H9 (cell line): ENCODE data around the gene LYST. TPM values are rescaled to one million over a fixed set of nuclear protein-coding genes. Genes with fewer than 3 reads are reported as not detected.

Experiments used
- DNase-seq: peaks from one replicate; pipeline ENCODE4 v3.0.0-alpha.2; 2017
- H2AFZ ChIP-seq: one replicate; pipeline ENCODE4 v1.6.1; 2013; ENCODE audit warnings: mild to moderate bottlenecking, low read length, control low read depth, moderate library complexity
- H2AK5ac ChIP-seq: 2 replicates; pipeline ENCODE4 v1.6.1; 2013; ENCODE audit warnings: low read length, control low read depth, mixed read lengths; ENCODE audit not compliant: insufficient read length
- H2BK120ac ChIP-seq: one replicate; pipeline ENCODE4 v1.6.1; 2013; ENCODE audit warnings: low read depth, mild to moderate bottlenecking, low read length, control low read depth, inconsistent platforms; ENCODE audit not compliant: poor library complexity, severe bottlenecking
- H2BK12ac ChIP-seq: 2 replicates; pipeline ENCODE4 v1.6.1; 2013; ENCODE audit warnings: low read length, control low read depth, mixed read lengths, low read depth; ENCODE audit not compliant: insufficient read length
- H2BK15ac ChIP-seq: 2 replicates; pipeline ENCODE4 v1.6.1; 2013; ENCODE audit warnings: low read depth, low read length, control low read depth
- H2BK20ac ChIP-seq: one replicate; pipeline ENCODE4 v1.6.1; 2013; ENCODE audit warnings: low read depth, mild to moderate bottlenecking, low read length, control low read depth, inconsistent platforms; ENCODE audit not compliant: poor library complexity, severe bottlenecking
- H2BK5ac ChIP-seq: 2 replicates; pipeline ENCODE4 v1.6.1; 2013; ENCODE audit warnings: low read length, control low read depth, mixed read lengths; ENCODE audit not compliant: insufficient read length
- H3K14ac ChIP-seq: 2 replicates; pipeline ENCODE4 v1.6.1; 2013; ENCODE audit warnings: low read length, control low read depth; ENCODE audit not compliant: insufficient read depth
- H3K18ac ChIP-seq: 2 replicates; pipeline ENCODE4 v1.6.1; 2013; ENCODE audit warnings: low read depth, mild to moderate bottlenecking, mixed read lengths, low read length, control low read depth; ENCODE audit not compliant: insufficient read length
- H3K23ac ChIP-seq: 2 replicates; pipeline ENCODE4 v1.6.1; 2013; ENCODE audit warnings: low read length, control low read depth, mixed read lengths, low read depth; ENCODE audit not compliant: insufficient read length
- H3K23me2 ChIP-seq: 2 replicates; pipeline ENCODE4 v1.6.1; 2013; ENCODE audit warnings: low read depth, mild to moderate bottlenecking, mixed read lengths, low read length, control low read depth; ENCODE audit not compliant: insufficient read length, poor library complexity, severe bottlenecking
- H3K27ac ChIP-seq: 2 replicates; pipeline ENCODE4 v1.5.1; 2013; ENCODE audit warnings: low read length, control low read depth, mixed read lengths, low read depth; ENCODE audit not compliant: insufficient read length
- H3K27me3 ChIP-seq: 2 replicates; pipeline ENCODE4 v1.6.1; 2013; ENCODE audit warnings: low read length, control low read depth, inconsistent platforms; ENCODE audit not compliant: insufficient read depth
- H3K4ac ChIP-seq: 2 replicates; pipeline ENCODE4 v1.6.1; 2013; ENCODE audit warnings: low read depth, mild to moderate bottlenecking, control low read depth, inconsistent platforms, low read length, moderate library complexity
- H3K4me1 ChIP-seq: 2 replicates; pipeline ENCODE4 v1.6.1; 2013; ENCODE audit warnings: low read length, control low read depth, inconsistent platforms; ENCODE audit not compliant: insufficient read depth
- H3K4me2 ChIP-seq: 2 replicates; pipeline ENCODE4 v1.6.1; 2013; ENCODE audit warnings: low read length, control low read depth, mixed read lengths; ENCODE audit not compliant: insufficient read length, insufficient read depth
- H3K56ac ChIP-seq: 2 replicates; pipeline ENCODE4 v1.6.1; 2013; ENCODE audit warnings: low read depth, mild to moderate bottlenecking, mixed read lengths, low read length, control low read depth; ENCODE audit not compliant: insufficient read length
- H3K79me1 ChIP-seq: 2 replicates; pipeline ENCODE4 v1.6.1; 2013; ENCODE audit warnings: low read depth, mild to moderate bottlenecking, moderate library complexity, low read length, control low read depth, inconsistent platforms; ENCODE audit not compliant: insufficient read depth, poor library complexity, severe bottlenecking
- H3K79me2 ChIP-seq: 2 replicates; pipeline ENCODE4 v1.6.1; 2013; ENCODE audit warnings: low read length, control low read depth, inconsistent platforms; ENCODE audit not compliant: insufficient read depth
- H3K9ac ChIP-seq: 2 replicates; pipeline ENCODE4 v1.6.1; 2013; ENCODE audit warnings: low read length, control low read depth, mixed read lengths; ENCODE audit not compliant: insufficient read length; ENCODE audit errors: extremely low read depth
- H3K9me3 ChIP-seq: one replicate; pipeline ENCODE4 v1.6.1; 2013; ENCODE audit warnings: low read depth, low read length, inconsistent platforms; ENCODE audit not compliant: control insufficient read depth
- H3T11ph ChIP-seq: one replicate; pipeline ENCODE4 v1.6.1; 2013; ENCODE audit warnings: mild to moderate bottlenecking, low read length, control low read depth, inconsistent platforms
- H4K20me1 ChIP-seq: one replicate; pipeline ENCODE4 v1.6.1; 2013; ENCODE audit not compliant: control insufficient read depth, insufficient read length, insufficient read depth
- H4K5ac ChIP-seq: 2 replicates; pipeline ENCODE4 v1.6.1; 2013; ENCODE audit warnings: low read depth, mild to moderate bottlenecking, mixed read lengths, low read length, control low read depth; ENCODE audit not compliant: insufficient read length
- H4K8ac ChIP-seq: replicated peaks from 2 replicates; pipeline ENCODE4 v1.6.1; 2013; ENCODE audit warnings: low read length, control low read depth, mixed read lengths, low read depth; ENCODE audit not compliant: insufficient read length
- H4K91ac ChIP-seq: 2 replicates; pipeline ENCODE4 v1.6.1; 2013; ENCODE audit warnings: low read depth, mild to moderate bottlenecking, moderate library complexity, mixed read lengths, low read length, control low read depth; ENCODE audit not compliant: insufficient read length
- H3K27ac Mint-ChIP-seq, 3 experiments: 2 replicates in 2 of 3; 3 replicates in 1 of 3; pipeline ENCODE4 v1.8.0; 2020 to 2021; ENCODE audit warnings: mixed read lengths in 3 of 3, mild to moderate bottlenecking in 1 of 3, moderate library complexity in 1 of 3
- H3K27me3 Mint-ChIP-seq: 2 replicates; pipeline ENCODE4 v1.8.0; 2021; ENCODE audit warnings: low read depth, mild to moderate bottlenecking, moderate library complexity, mixed read lengths
- H3K36me3 Mint-ChIP-seq, 3 experiments: 2 replicates in 2 of 3; 3 replicates in 1 of 3; pipeline ENCODE4 v1.8.0; 2020 to 2021; ENCODE audit warnings: low read depth in 3 of 3, mixed read lengths in 3 of 3; ENCODE audit not compliant: insufficient read depth in 1 of 3
- H3K4me1 Mint-ChIP-seq, 2 experiments: 2 replicates each; pipeline ENCODE4 v1.8.0; 2020; ENCODE audit warnings: mixed read lengths in 2 of 2
- H3K4me3 Mint-ChIP-seq, 2 experiments: 2 replicates in 1 of 2; 3 replicates in 1 of 2; pipeline ENCODE4 v1.8.0; 2020 to 2021; ENCODE audit warnings: mild to moderate bottlenecking in 2 of 2, mixed read lengths in 2 of 2, moderate library complexity in 1 of 2
- H3K9me3 Mint-ChIP-seq, 2 experiments: 2 replicates in 1 of 2; 3 replicates in 1 of 2; pipeline ENCODE4 v1.8.0; 2020; ENCODE audit warnings: mild to moderate bottlenecking in 2 of 2, mixed read lengths in 2 of 2, moderate library complexity in 1 of 2
- WGBS: extraction: QIAGEN DNeasy Blood & Tissue Kit; methylation state at CpG from one replicate; pipeline ENCODE4 v1.1.7; 2013; ENCODE audit warnings: missing lambda C conversion rate, low lambda C conversion rate, mixed read lengths; ENCODE audit not compliant: insufficient read length; ENCODE audit errors: extremely low coverage; 5-methylcytosine and 5-hydroxymethylcytosine counted together
- total RNA-seq: library from RNA; stranded (reverse); gene quantifications from 2 replicates; pipeline ENCODE4 v1.2.1, GENCODE V29; 2021
- TF ChIP-seq, protein P1 (sequence below): fragments of 200-600 bp; sonication (generic); conservative IDR thresholded peaks from 3 replicates; pipeline ENCODE4 v1.8.0; 2021; ENCODE audit warnings: antibody characterized with exemption, mild to moderate bottlenecking

Gene LYST
- total RNA-seq, 1 experiment from 2014 or later = 0.13 TPM

DNA sequence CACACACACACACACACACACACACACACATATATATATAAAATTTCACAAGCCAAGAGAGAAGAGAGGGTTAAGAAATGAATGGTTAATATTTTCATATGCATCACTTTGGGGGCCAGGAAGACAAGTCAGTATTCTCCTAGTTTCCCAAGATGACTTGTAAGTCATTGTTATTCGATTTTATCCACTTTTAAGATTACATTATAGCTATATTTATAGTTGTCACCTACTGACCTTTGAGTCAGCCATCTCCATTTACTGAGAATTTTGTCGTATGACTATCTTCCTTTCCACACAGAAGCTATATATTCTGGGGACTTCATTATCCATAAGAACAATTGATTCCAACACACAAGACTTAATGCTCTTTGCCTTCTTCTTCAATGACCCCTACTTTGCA is 8.9 kb downstream of the LYST start:
- no peak for DNase-seq
- Histone ChIP-seq H3K56ac (no peak overlapping the region), H2BK5ac (no peak overlapping the region), H4K91ac (no peak overlapping the region), H2AFZ (no peak overlapping the region), H2AK5ac (no peak overlapping the region), H3K27ac (no peak overlapping the region), H4K8ac (no peak overlapping the region), H2BK12ac (no peak overlapping the region), H3K9ac (no peak overlapping the region), H3K18ac (no peak overlapping the region), H3K23ac (no peak overlapping the region), H3K23me2 (no peaks in the 10 kb centered on the region), H2BK15ac (no peak overlapping the region), H2BK20ac (no peak overlapping the region), H3K79me1 (no peaks in the 10 kb centered on the region), H3K9me3 (no peaks in the 10 kb centered on the region), H4K5ac (no peak overlapping the region), H3K4ac (no peak overlapping the region), H3K27me3 (no peaks in the 10 kb centered on the region), H2BK120ac (no peak overlapping the region), H3K79me2 (no peaks in the 10 kb centered on the region), H4K20me1 (no peaks in the 10 kb centered on the region), H3K14ac (no peak overlapping the region), H3K4me1 (no peaks in the 10 kb centered on the region; the same call in 1 of the 2 replicates), H3T11ph (no peak overlapping the region), H3K4me2 (no peak overlapping the region)
- TF ChIP-seq, protein P1, sequence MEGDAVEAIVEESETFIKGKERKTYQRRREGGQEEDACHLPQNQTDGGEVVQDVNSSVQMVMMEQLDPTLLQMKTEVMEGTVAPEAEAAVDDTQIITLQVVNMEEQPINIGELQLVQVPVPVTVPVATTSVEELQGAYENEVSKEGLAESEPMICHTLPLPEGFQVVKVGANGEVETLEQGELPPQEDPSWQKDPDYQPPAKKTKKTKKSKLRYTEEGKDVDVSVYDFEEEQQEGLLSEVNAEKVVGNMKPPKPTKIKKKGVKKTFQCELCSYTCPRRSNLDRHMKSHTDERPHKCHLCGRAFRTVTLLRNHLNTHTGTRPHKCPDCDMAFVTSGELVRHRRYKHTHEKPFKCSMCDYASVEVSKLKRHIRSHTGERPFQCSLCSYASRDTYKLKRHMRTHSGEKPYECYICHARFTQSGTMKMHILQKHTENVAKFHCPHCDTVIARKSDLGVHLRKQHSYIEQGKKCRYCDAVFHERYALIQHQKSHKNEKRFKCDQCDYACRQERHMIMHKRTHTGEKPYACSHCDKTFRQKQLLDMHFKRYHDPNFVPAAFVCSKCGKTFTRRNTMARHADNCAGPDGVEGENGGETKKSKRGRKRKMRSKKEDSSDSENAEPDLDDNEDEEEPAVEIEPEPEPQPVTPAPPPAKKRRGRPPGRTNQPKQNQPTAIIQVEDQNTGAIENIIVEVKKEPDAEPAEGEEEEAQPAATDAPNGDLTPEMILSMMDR = no peak
- Mint-ChIP-seq H3K27ac (no peak overlapping the region), H3K36me3 (no peaks in the 10 kb centered on the region), H3K27me3 (no peaks in the 10 kb centered on the region; the same call in 1 of the 2 replicates), H3K4me3 (no peak overlapping the region), H3K4me1 (no peaks in the 10 kb centered on the region), H3K9me3 (no peaks in the 10 kb centered on the region)
- no CpG with 5 or more reads among the region's 2 CpGs for WGBS
